HepG2 (cell line): ENCODE measurements around the gene PCIF1. TPM values are rescaled to one million over a fixed set of nuclear protein-coding genes. Genes with fewer than 3 reads are reported as not detected.

Experiments
- ATAC-seq: fragments of 200-7000 bp; cut with Tn5 transposase; 3 replicates; pipeline ENCODE4 v1.9.1; 2020; ENCODE audit warnings: mild to moderate bottlenecking, moderate library complexity
- BruUV-seq: library from RNA; stranded (reverse); fragments of 400-500 nt; replicated peaks from 2 replicates; lab custom pipeline; 2021; lab: Mats Ljungman, UMichigan
- CTCF ChIA-PET: fragments of 300-600 bp; formaldehyde crosslinking; extraction: SDS; loops from one replicate; lab custom pipeline; 2021; ENCODE audit warnings: low total read pairs, inconsistent platforms, low intra/inter-chr PET ratio; lab: Yijun Ruan, JAX
- POLR2A ChIA-PET: fragments of 350-600 bp; sonication (Branson Sonifier 250); formaldehyde crosslinking; loops from one replicate; lab custom pipeline; 2020; ENCODE audit warnings: antibody characterized with exemption, inconsistent platforms; lab: Yijun Ruan, JAX
- DNase-seq: peaks from one replicate; pipeline ENCODE4 v3.0.0-alpha.2; 2015; ENCODE audit warnings: low spot score
- FAIRE-seq: peaks from 3 replicates; lab custom pipeline; 2011; peaks lifted over from hg19 to GRCh38; lab: Jason Lieb, UNC
- H2AFZ ChIP-seq: one replicate; pipeline ENCODE4 v1.6.1; 2011; ENCODE audit warnings: low read length, inconsistent platforms
- H3K27ac ChIP-seq: fragments of 300-600 bp; 3 replicates; pipeline ENCODE4 v1.8.0; 2011; ENCODE audit warnings: mixed run types, mild to moderate bottlenecking, mixed read lengths, low read length, inconsistent platforms; ENCODE audit not compliant: insufficient read depth; ENCODE audit errors: extremely low read length
- H3K27me3 ChIP-seq, 2 experiments: fragments of 200-600 bp in 1 of 2; 2 replicates in 1 of 2; 3 replicates in 1 of 2; pipeline versions ENCODE4 v1.6.0 to v1.8.0; 2011; ENCODE audit warnings: low read length in 2 of 2, mild to moderate bottlenecking in 2 of 2, moderate library complexity in 2 of 2, inconsistent platforms in 1 of 2; ENCODE audit not compliant: insufficient read depth in 2 of 2, control insufficient read depth in 1 of 2
- H3K36me3 ChIP-seq, 2 experiments: fragments of 200-600 bp in 1 of 2; replicated peaks in 1 of 2; 2 replicates in 1 of 2; 3 replicates in 1 of 2; pipeline versions ENCODE4 v1.5.1 to v1.8.0; 2011; ENCODE audit warnings: low read length in 2 of 2, inconsistent platforms in 1 of 2; ENCODE audit not compliant: insufficient read depth in 2 of 2, control insufficient read depth in 1 of 2
- H3K4me1 ChIP-seq: 2 replicates; pipeline ENCODE4 v1.5.1; 2012; ENCODE audit warnings: low read length, inconsistent platforms; ENCODE audit not compliant: insufficient read depth
- H3K4me2 ChIP-seq: 2 replicates; pipeline ENCODE4 v1.6.0; 2011; ENCODE audit warnings: low read depth, low read length, inconsistent platforms
- H3K4me3 ChIP-seq, 3 experiments: fragments of 200-600 bp in 1 of 3; sonication (generic), shearing (Covaris generic) in 1 of 3; replicated peaks in 1 of 3; 2 replicates each; pipeline ENCODE4 v1.5.1; 2011 to 2016; ENCODE audit warnings: low read length in 3 of 3, inconsistent platforms in 2 of 3, low read depth in 2 of 3, mild to moderate bottlenecking in 2 of 3, control low read depth in 1 of 3, mixed read lengths in 1 of 3; ENCODE audit not compliant: insufficient read depth in 1 of 3
- H3K79me2 ChIP-seq: one replicate; pipeline ENCODE4 v1.6.1; 2011; ENCODE audit warnings: low read length, inconsistent platforms; ENCODE audit not compliant: insufficient read depth
- H3K9ac ChIP-seq: 2 replicates; pipeline ENCODE4 v1.6.0; 2011; ENCODE audit warnings: mild to moderate bottlenecking, low read depth, low read length, inconsistent platforms; ENCODE audit not compliant: insufficient read depth
- H3K9me3 ChIP-seq: 2 replicates; pipeline ENCODE4 v1.5.1; 2012; ENCODE audit warnings: mild to moderate bottlenecking, low read length
- H4K20me1 ChIP-seq: 2 replicates; pipeline ENCODE4 v1.6.0; 2011; ENCODE audit warnings: inconsistent platforms, mild to moderate bottlenecking, low read length, moderate library complexity; ENCODE audit not compliant: insufficient read depth
- ARNT ChIP-seq: fragments of 450-650 bp; IDR thresholded peaks from 2 replicates; pipeline ENCODE4 v1.6.1; 2017
- ASH2L ChIP-seq: fragments of 300-600, 200-600 bp; sonication (generic); IDR thresholded peaks from 2 replicates; pipeline ENCODE4 v1.7.0; 2017; ENCODE audit warnings: low read depth, mild to moderate bottlenecking, moderate library complexity, mixed read lengths, low read length; ENCODE audit not compliant: insufficient read length
- CBFB ChIP-seq: sonication (generic); formaldehyde crosslinking; IDR thresholded peaks from 2 replicates; pipeline ENCODE4 v1.4.0; 2020; ENCODE audit warnings: missing genetic modification reagents
- HMGA1 ChIP-seq: sonication (generic); formaldehyde crosslinking; conservative IDR thresholded peaks from 2 replicates; pipeline ENCODE4 v1.4.0; 2020; ENCODE audit warnings: missing genetic modification reagents
- HOXA5 ChIP-seq: sonication (generic); formaldehyde crosslinking; IDR thresholded peaks from 2 replicates; pipeline ENCODE4 v1.4.0; 2020; ENCODE audit warnings: missing genetic modification reagents
- LRRFIP1 ChIP-seq: sonication (generic); formaldehyde crosslinking; conservative IDR thresholded peaks from 2 replicates; pipeline ENCODE4 v1.4.0; 2020; ENCODE audit warnings: missing genetic modification reagents
- RBM22 ChIP-seq: fragments of 200-400 bp; formaldehyde crosslinking; optimal IDR thresholded peaks from 2 replicates; pipeline ENCODE3; 2017; ENCODE audit warnings: mild to moderate bottlenecking, low read length, moderate library complexity
- SOX6 ChIP-seq, 2 experiments: fragments of 450-650 bp in 1 of 2; sonication (generic) in 1 of 2; formaldehyde crosslinking in 1 of 2; IDR thresholded peaks; 2 replicates each; pipeline versions ENCODE4 v1.4.0 to v1.6.1; 2017 to 2020; ENCODE audit warnings: antibody characterized with exemption in 1 of 2, mild to moderate bottlenecking in 1 of 2, missing genetic modification reagents in 1 of 2
- SP2 ChIP-seq: sonication (generic); formaldehyde crosslinking; IDR thresholded peaks from 2 replicates; pipeline ENCODE4 v1.5.1; 2020; ENCODE audit warnings: mild to moderate bottlenecking, missing genetic modification reagents
- ZBTB3 ChIP-seq: sonication (generic); formaldehyde crosslinking; IDR thresholded peaks from 2 replicates; pipeline ENCODE4 v1.4.0; 2020; ENCODE audit warnings: low read depth, mild to moderate bottlenecking, moderate library complexity, missing genetic modification reagents, borderline replicate concordance
- ZBTB8A ChIP-seq: sonication (generic); formaldehyde crosslinking; IDR thresholded peaks from 2 replicates; pipeline ENCODE4 v1.4.0; 2020; ENCODE audit warnings: mild to moderate bottlenecking, low read depth, missing genetic modification reagents, borderline replicate concordance
- ZIK1 ChIP-seq: sonication (generic); formaldehyde crosslinking; IDR thresholded peaks from 2 replicates; pipeline ENCODE4 v1.5.0; 2020; ENCODE audit warnings: mild to moderate bottlenecking, low read depth, missing genetic modification reagents, borderline replicate concordance
- ZMYM4 ChIP-seq: sonication (generic); formaldehyde crosslinking; IDR thresholded peaks from 2 replicates; pipeline ENCODE4 v1.8.1; 2023; ENCODE audit warnings: mild to moderate bottlenecking, missing genetic modification reagents
- ZNF546 ChIP-seq: sonication (generic); formaldehyde crosslinking; conservative IDR thresholded peaks from 2 replicates; pipeline ENCODE4 v1.8.1; 2023; ENCODE audit warnings: mild to moderate bottlenecking, missing genetic modification reagents
- ZNF768 ChIP-seq: sonication (generic); formaldehyde crosslinking; IDR thresholded peaks from 2 replicates; pipeline ENCODE4 v1.4.0; 2020; ENCODE audit warnings: missing genetic modification reagents
- whole genome bisulfite sequencing: methylation state at CpG from one replicate; pipeline ENCODE4 v1.1.6; 2017; ENCODE audit warnings: low lambda C conversion rate; 5-methylcytosine and 5-hydroxymethylcytosine counted together
- in situ Hi-C: cut with HindIII; loops from 2 replicates; pipeline ENCODE4 v1.10.0; 2017; ENCODE audit warnings: low pct_unique_long_range_greater_than_20kb; ENCODE audit not compliant: extremely low pct_ligation_motif_present
- intact Hi-C: fragments of 100-400 bp; cut with micrococcal nuclease; formaldehyde crosslinking; loops from one replicate; pipeline ENCODE4 v1.10.0; 2022; ENCODE audit not compliant: unreplicated experiment
- polyA plus RNA-seq, 8 experiments: library from polyadenylated mRNA; depleted of rRNA in 3 of 8; stranded (reverse) in 7 of 8; unstranded in 1 of 8; fragments of >200 nt; fragmentation: Illumina TruSeq in 4 of 8; extraction: Trizol in 4 of 8; gene quantifications; 2 replicates each; pipeline versions ENCODE4 v1.2.1 to v1.2.3, GENCODE V29; 2011 to 2016; ENCODE audit warnings: low read depth in 4 of 8, missing spikeins in 1 of 8, mixed read lengths in 1 of 8; ENCODE audit not compliant: insufficient read depth in 1 of 8
- total RNA-seq, 5 experiments: library from RNA; depleted of rRNA; stranded (reverse); fragments of >200 nt; fragmentation: Illumina TruSeq; extraction: Trizol; gene quantifications; 2 replicates each; pipeline ENCODE4 v1.2.3, GENCODE V29; 2016; ENCODE audit warnings: low read depth in 1 of 5
- TF ChIP-seq, protein P1 (sequence below): IDR thresholded peaks from 2 replicates; pipeline ENCODE4 v1.6.1; 2016; ENCODE audit warnings: low read depth, control low read depth
- TF ChIP-seq, protein P2 (sequence below): sonication (generic); formaldehyde crosslinking; IDR thresholded peaks from 2 replicates; pipeline ENCODE4 v1.4.0; 2020; ENCODE audit warnings: missing genetic modification reagents
- TF ChIP-seq, protein P3 (sequence below): sonication (generic); formaldehyde crosslinking; IDR thresholded peaks from 2 replicates; pipeline ENCODE4 v1.9.0; 2022; ENCODE audit warnings: missing genetic modification reagents, mild to moderate bottlenecking, borderline replicate concordance

The PCIF1 gene
- total and polyA plus RNA-seq, 2 of the 13 experiments (the other 11 are each of a cell fraction or from before 2014, with no cell fraction given) = 20.9 to 24.4 TPM

- Histone ChIP-seq H4K20me1 (0 out of 2 replicates have a peak, but pooled peaks cover 2% of the 10 kb centered on the region), H3K9ac (no peak overlapping the region), H3K36me3 (peaks cover 25 to 48% of the 10 kb centered on the region in 2 experiments), H3K9me3 (no peaks in the 10 kb centered on the region), H3K27ac (no peak overlapping the region), H3K79me2 (peaks cover 6% of the 10 kb centered on the region), H3K4me3 (no peak overlapping the region), H2AFZ (no peak overlapping the region), H3K27me3 (no peaks in the 10 kb centered on the region; a peak in 1 of 5 replicates), H3K4me2 (no peak overlapping the region), H3K4me1 (peaks cover 26% of the 10 kb centered on the region)
- CTCF ChIA-PET = no interaction called here
- ATAC-seq (no peak), FAIRE-seq (no peak), DNase-seq (no peak)
- no TSS peak for BruUV-seq
- POLR2A ChIA-PET = interaction anchor here (0.5 to 4.9 kb wide), 3 partner anchors 23 to 146 kb away, joined by 3 to 51 read pairs (median 27); partner anchors contain the start of genes CTSA and NEURL2
- in situ Hi-C loops = no loop called here
- intact Hi-C loops = no loop called here
- WGBS = 98% methylated on average over 8 of the region's 10 CpGs
- TF ChIP-seq HMGA1 (CRISPR knock-in tag) = no peak
- no peak for TF ChIP-seq SOX6 (IDR thresholded peaks at IDR 0.05)
- no peak for TF ChIP-seq SOX6 (CRISPR knock-in tag; IDR thresholded peaks at IDR 0.05)
- TF ChIP-seq, protein P1, sequence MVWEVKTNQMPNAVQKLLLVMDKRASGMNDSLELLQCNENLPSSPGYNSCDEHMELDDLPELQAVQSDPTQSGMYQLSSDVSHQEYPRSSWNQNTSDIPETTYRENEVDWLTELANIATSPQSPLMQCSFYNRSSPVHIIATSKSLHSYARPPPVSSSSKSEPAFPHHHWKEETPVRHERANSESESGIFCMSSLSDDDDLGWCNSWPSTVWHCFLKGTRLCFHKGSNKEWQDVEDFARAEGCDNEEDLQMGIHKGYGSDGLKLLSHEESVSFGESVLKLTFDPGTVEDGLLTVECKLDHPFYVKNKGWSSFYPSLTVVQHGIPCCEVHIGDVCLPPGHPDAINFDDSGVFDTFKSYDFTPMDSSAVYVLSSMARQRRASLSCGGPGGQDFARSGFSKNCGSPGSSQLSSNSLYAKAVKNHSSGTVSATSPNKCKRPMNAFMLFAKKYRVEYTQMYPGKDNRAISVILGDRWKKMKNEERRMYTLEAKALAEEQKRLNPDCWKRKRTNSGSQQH (CRISPR knock-in tag) = no peak
- no peak for TF ChIP-seq ARNT
- no peak for TF ChIP-seq ZNF546 (CRISPR knock-in tag)
- TF ChIP-seq ZBTB3 (CRISPR knock-in tag) = no peak
- no peak for TF ChIP-seq RBM22
- TF ChIP-seq, protein P2, sequence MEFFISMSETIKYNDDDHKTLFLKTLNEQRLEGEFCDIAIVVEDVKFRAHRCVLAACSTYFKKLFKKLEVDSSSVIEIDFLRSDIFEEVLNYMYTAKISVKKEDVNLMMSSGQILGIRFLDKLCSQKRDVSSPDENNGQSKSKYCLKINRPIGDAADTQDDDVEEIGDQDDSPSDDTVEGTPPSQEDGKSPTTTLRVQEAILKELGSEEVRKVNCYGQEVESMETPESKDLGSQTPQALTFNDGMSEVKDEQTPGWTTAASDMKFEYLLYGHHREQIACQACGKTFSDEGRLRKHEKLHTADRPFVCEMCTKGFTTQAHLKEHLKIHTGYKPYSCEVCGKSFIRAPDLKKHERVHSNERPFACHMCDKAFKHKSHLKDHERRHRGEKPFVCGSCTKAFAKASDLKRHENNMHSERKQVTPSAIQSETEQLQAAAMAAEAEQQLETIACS (CRISPR knock-in tag) = no peak
- TF ChIP-seq ZBTB8A (CRISPR knock-in tag) = no peak
- TF ChIP-seq ZIK1 = no peak
- 0 out of 2 replicates have a peak, but pooled peaks have one; percentile 4 for TF ChIP-seq ZNF768 (CRISPR knock-in tag)
- no peak for TF ChIP-seq SP2 (CRISPR knock-in tag)
- no peak for TF ChIP-seq ZMYM4
- TF ChIP-seq HOXA5 = no peak
- TF ChIP-seq LRRFIP1 (CRISPR knock-in tag) = no peak
- no peak for TF ChIP-seq CBFB (CRISPR knock-in tag)
- no peak for TF ChIP-seq ASH2L
- TF ChIP-seq, protein P3, sequence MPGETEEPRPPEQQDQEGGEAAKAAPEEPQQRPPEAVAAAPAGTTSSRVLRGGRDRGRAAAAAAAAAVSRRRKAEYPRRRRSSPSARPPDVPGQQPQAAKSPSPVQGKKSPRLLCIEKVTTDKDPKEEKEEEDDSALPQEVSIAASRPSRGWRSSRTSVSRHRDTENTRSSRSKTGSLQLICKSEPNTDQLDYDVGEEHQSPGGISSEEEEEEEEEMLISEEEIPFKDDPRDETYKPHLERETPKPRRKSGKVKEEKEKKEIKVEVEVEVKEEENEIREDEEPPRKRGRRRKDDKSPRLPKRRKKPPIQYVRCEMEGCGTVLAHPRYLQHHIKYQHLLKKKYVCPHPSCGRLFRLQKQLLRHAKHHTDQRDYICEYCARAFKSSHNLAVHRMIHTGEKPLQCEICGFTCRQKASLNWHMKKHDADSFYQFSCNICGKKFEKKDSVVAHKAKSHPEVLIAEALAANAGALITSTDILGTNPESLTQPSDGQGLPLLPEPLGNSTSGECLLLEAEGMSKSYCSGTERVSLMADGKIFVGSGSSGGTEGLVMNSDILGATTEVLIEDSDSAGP (CRISPR knock-in tag) = 0 out of 2 replicates have a peak, but pooled peaks have one; percentile 22
These were observed 33.7 kb downstream of the PCIF1 start for GRCh38 chr20:45968081-45968671.
